Upper lobe of right lung (tissue), 1 donor: Measurements from ENCODE around the gene PRDM15. TPM values are rescaled to one million over a fixed set of nuclear protein-coding genes. Genes with fewer than 3 reads are reported as not detected.

Experiments
- ATAC-seq: fragments of 200-7000 bp; cut with Tn5 transposase; one replicate; pipeline ENCODE4 v1.9.1; 2020; ENCODE audit warnings: mild to moderate bottlenecking, moderate library complexity
- DNase-seq: peaks from one replicate; pipeline ENCODE4 v3.0.0-alpha.2; 2020
- H3K27ac ChIP-seq: fragments of 200-600 bp; one replicate; pipeline ENCODE4 v1.8.0; 2022
- H3K27me3 ChIP-seq: fragments of 200-600 bp; one replicate; pipeline ENCODE4 v1.8.0; 2022; ENCODE audit warnings: mild to moderate bottlenecking
- H3K36me3 ChIP-seq: fragments of 200-600 bp; one replicate; pipeline ENCODE4 v1.8.0; 2022
- H3K4me1 ChIP-seq: fragments of 200-600 bp; one replicate; pipeline ENCODE4 v1.8.0; 2022
- H3K4me3 ChIP-seq: fragments of 200-600 bp; one replicate; pipeline ENCODE4 v1.8.0; 2022; ENCODE audit warnings: mild to moderate bottlenecking
- H3K9me3 ChIP-seq: fragments of 200-600 bp; one replicate; pipeline ENCODE4 v1.8.0; 2022
- intact Hi-C: fragments of 100-400 bp; cut with DNase I; formaldehyde crosslinking; loops from one replicate; pipeline ENCODE4 v1.11.0; 2022
- total RNA-seq: library from RNA; stranded (reverse); fragmentation: NEBNext Ultra II Directional; extraction: Animal tissue kit (Norgen Biotek cat#: 25700); gene quantifications from one replicate; pipeline ENCODE4 v1.2.1, GENCODE V29; 2021
- TF ChIP-seq, protein P1 (sequence below): fragments of 200-600 bp; IDR thresholded peaks from one replicate; pipeline ENCODE4 v1.8.0; 2022; ENCODE audit warnings: antibody characterized with exemption
- donor health status: DM: no; HTN: yes; CAD: no; lungs with severe emphysema.

The PRDM15 gene
- total RNA-seq, 1 donor from 2014 or later, result 7.4 TPM

DNA sequence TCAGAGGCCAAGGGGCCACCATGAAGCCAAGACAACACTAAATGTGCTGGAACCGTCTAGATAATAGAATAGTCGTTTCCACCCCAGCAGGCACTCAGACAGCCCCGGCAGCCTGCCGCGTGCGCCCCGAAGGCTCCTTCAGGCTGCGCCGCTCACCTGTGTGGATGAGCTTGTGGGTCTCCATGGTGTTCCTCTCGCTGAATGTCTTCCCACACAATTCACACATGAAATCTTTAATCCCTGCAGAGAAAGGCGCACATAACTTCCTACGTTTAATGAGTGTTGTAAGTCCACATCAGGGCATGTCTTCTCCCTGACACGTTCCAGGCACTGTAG is 68.6 kb downstream of the PRDM15 start:
- Histone ChIP-seq H3K4me1 (no peaks in the 10 kb centered on the region), H3K9me3 (no peaks in the 10 kb centered on the region), H3K36me3 (peaks cover 22% of the 10 kb centered on the region), H3K27me3 (no peaks in the 10 kb centered on the region), H3K27ac (no peak overlapping the region), H3K4me3 (no peak overlapping the region)
- TF ChIP-seq, protein P1, sequence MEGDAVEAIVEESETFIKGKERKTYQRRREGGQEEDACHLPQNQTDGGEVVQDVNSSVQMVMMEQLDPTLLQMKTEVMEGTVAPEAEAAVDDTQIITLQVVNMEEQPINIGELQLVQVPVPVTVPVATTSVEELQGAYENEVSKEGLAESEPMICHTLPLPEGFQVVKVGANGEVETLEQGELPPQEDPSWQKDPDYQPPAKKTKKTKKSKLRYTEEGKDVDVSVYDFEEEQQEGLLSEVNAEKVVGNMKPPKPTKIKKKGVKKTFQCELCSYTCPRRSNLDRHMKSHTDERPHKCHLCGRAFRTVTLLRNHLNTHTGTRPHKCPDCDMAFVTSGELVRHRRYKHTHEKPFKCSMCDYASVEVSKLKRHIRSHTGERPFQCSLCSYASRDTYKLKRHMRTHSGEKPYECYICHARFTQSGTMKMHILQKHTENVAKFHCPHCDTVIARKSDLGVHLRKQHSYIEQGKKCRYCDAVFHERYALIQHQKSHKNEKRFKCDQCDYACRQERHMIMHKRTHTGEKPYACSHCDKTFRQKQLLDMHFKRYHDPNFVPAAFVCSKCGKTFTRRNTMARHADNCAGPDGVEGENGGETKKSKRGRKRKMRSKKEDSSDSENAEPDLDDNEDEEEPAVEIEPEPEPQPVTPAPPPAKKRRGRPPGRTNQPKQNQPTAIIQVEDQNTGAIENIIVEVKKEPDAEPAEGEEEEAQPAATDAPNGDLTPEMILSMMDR, result no peak
- ATAC-seq (no peak), DNase-seq (no peak)
- intact Hi-C loops, result loop anchor here (10.0 kb wide), 1 partner anchor 294 kb away; no protein-coding TSS in a partner anchor

DNA sequence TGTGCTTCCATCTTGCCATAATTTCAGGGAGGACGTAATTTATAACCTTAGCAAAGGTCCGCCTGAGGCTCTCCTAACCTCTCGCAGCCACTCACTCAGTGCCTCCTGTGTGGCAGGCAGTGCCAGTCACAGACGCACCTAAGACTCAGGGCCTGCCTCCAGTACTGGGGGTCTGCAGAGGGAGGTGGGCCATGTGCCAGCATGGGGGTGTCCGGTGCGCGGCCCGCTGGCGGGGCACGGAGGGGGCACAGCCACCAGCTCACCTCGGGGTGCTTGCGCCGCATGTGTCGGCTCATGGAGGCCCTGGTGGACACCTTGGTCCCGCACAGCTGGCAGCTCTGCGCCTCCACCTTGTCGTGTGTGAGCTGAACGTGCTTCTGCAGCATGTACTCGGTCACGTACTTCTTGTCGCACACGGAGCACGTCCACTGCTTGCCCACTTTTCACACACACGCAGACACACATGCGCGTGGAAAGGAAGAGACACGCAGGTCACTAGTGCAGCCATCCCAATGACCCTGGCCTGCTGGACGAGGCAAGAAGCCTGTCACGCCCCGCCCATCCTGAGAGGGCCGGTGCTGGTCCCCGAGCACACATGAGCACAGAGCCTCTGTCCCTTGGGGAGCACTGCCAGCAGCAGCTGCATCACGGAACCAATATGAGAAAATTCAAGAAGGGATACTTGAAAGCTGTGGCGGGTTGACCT is 69.1 kb downstream of the PRDM15 start:
- intact Hi-C loops, result loop anchor here (10.0 kb wide), 1 partner anchor 295 kb away; no protein-coding TSS in a partner anchor

GRCh38 chr21:41808846-41809245 is 70.3 kb downstream of the PRDM15 start:
- no peak overlapping the region for H3K27ac ChIP-seq
- peaks cover 22% of the 10 kb centered on the region for H3K36me3 ChIP-seq
- ATAC-seq (no peak), DNase-seq (no peak)
- no peak overlapping the region for H3K4me3 ChIP-seq
- intact Hi-C loops, result no loop called here
- no peaks in the 10 kb centered on the region for H3K9me3 ChIP-seq
- no peaks in the 10 kb centered on the region for H3K27me3 ChIP-seq
- TF ChIP-seq, protein P1, result no peak
- no peaks in the 10 kb centered on the region for H3K4me1 ChIP-seq

More for the DNA sequence above, 69.1 kb downstream of the PRDM15 start:
- no peaks in the 10 kb centered on the region for H3K4me1 ChIP-seq
- DNase-seq, result no peak
- peaks cover 22% of the 10 kb centered on the region for H3K36me3 ChIP-seq
- ATAC-seq, result peak; percentile 27
- TF ChIP-seq, protein P1, result no peak
- no peaks in the 10 kb centered on the region for H3K27me3 ChIP-seq
- H3K9me3 ChIP-seq, result no peaks in the 10 kb centered on the region
- H3K27ac ChIP-seq, result no peak overlapping the region
- no peak overlapping the region for H3K4me3 ChIP-seq

GRCh38 chr21:41808094-41808493 is 71.0 kb downstream of the PRDM15 start:
- no peaks in the 10 kb centered on the region for H3K4me1 ChIP-seq
- intact Hi-C loops, result no loop called here
- H3K36me3 ChIP-seq, result peaks cover 22% of the 10 kb centered on the region
- ATAC-seq (no peak), DNase-seq (no peak)
- H3K27ac ChIP-seq, result no peak overlapping the region
- no peak overlapping the region for H3K4me3 ChIP-seq
- TF ChIP-seq, protein P1, result no peak
- no peaks in the 10 kb centered on the region for H3K9me3 ChIP-seq
- H3K27me3 ChIP-seq, result no peaks in the 10 kb centered on the region

DNA sequence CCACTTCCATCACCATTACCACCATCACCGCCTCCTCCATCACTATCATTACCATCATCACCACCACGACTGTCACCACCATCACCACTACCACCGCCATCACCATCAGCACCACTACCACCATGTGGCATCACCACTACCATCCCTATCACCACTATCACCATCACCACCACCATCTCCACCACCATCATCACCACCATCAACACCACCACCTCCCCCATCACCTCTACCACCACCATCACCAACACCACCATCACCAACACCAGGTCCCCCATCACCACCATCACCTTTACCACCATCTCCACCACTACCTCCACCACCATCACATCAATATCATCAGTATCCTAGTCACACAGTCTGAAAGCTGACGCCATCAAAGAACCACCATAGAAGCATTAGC is 72.4 kb downstream of the PRDM15 start:
- TF ChIP-seq, protein P1, result no peak
- no peak overlapping the region for H3K4me3 ChIP-seq
- H3K27ac ChIP-seq, result no peak overlapping the region
- intact Hi-C loops, result no loop called here
- no peaks in the 10 kb centered on the region for H3K9me3 ChIP-seq
- no peak for DNase-seq
- H3K4me1 ChIP-seq, result no peaks in the 10 kb centered on the region
- H3K36me3 ChIP-seq, result peaks cover 21% of the 10 kb centered on the region
- H3K27me3 ChIP-seq, result no peaks in the 10 kb centered on the region
- ATAC-seq, result no peak
